ENCODE data around the gene PTP4A2.
"Not testable (repeated sequence)": the region's sequence is repeated elsewhere in the genome, so short reads cannot be mapped to it uniquely, and the experiment has no call there.

The PTP4A2 gene

GRCh38 chr1:31943546-31944184, 5.5 kb upstream of the PTP4A2 start:
- Histone ChIP-seq H3K36me3 (ENCODE audit: insufficient read depth, low read length) (no peaks in the 10 kb centered on the region), H3K4me3 (peak overlapping the region; percentile 76), H3K9me3 (ENCODE audit: low read depth, low read length) (no peaks in the 10 kb centered on the region), H3K27ac (peak overlapping the region; percentile 94), H3K9ac (ENCODE audit: insufficient read length) (peak overlapping the region; percentile 40)
- TF ChIP-seq EZH2 (IDR thresholded peaks at IDR 0.05) (no peak), POLR2AphosphoS5 (IDR thresholded peaks at IDR 0.05; ENCODE audit: borderline replicate concordance, low read depth, low read length) (no peak; the same call in 1 of the 2 replicates), FOXP2 (optimal IDR thresholded peaks at IDR 0.05; ENCODE audit: control extremely low read depth, extremely low read length, insufficient read depth) (peak; percentile 40)
- DNase-seq (ENCODE audit: low read depth, low spot score), result peak; percentile 75

- peak overlapping the region; percentile 78; the same call in 1 of the 2 replicates for H3K27ac ChIP-seq
- not testable (repeated sequence) for H3K9me3 ChIP-seq (ENCODE audit: low read depth, low read length); H3K36me3 ChIP-seq (ENCODE audit: insufficient read depth, low read length); DNase-seq (ENCODE audit: low read depth, low spot score); H3K4me3 ChIP-seq; H3K9ac ChIP-seq (ENCODE audit: insufficient read length)
Measured at GRCh38 chr1:31942061-31942460, 3.9 kb upstream of the PTP4A2 start.

GRCh38 chr1:31939484-31940329, 1.5 kb upstream of the PTP4A2 start:
- Histone ChIP-seq H3K9me3 (ENCODE audit: low read depth, low read length) (no peaks in the 10 kb centered on the region), H3K36me3 (ENCODE audit: insufficient read depth, low read length) (no peaks in the 10 kb centered on the region), H3K4me3 (no peak overlapping the region), H3K9ac (ENCODE audit: insufficient read length) (no peak overlapping the region), H3K27ac (peak overlapping the region; percentile 63; the same call in 1 of the 2 replicates)
- no peak for DNase-seq (ENCODE audit: low read depth, low spot score)
- no peak for TF ChIP-seq POLR2AphosphoS5 (IDR thresholded peaks at IDR 0.05; ENCODE audit: borderline replicate concordance, low read depth, low read length)
- TF ChIP-seq EZH2 (IDR thresholded peaks at IDR 0.05), result no peak
- no peak for TF ChIP-seq FOXP2 (optimal IDR thresholded peaks at IDR 0.05; ENCODE audit: control extremely low read depth, extremely low read length, insufficient read depth)

GRCh38 chr1:31937300-31938183, 626 bp downstream of the PTP4A2 start:
- no peaks in the 10 kb centered on the region for H3K36me3 ChIP-seq (ENCODE audit: insufficient read depth, low read length)
- H3K4me3 ChIP-seq, result peak overlapping the region; percentile 94
- peak overlapping the region; percentile 75 for H3K9ac ChIP-seq (ENCODE audit: insufficient read length)
- TF ChIP-seq EZH2 (IDR thresholded peaks at IDR 0.05), result no peak
- TF ChIP-seq POLR2AphosphoS5 (IDR thresholded peaks at IDR 0.05; ENCODE audit: borderline replicate concordance, low read depth, low read length), result no peak
- TF ChIP-seq FOXP2 (optimal IDR thresholded peaks at IDR 0.05; ENCODE audit: control extremely low read depth, extremely low read length, insufficient read depth), result no peak
- H3K9me3 ChIP-seq (ENCODE audit: low read depth, low read length), result no peaks in the 10 kb centered on the region
- DNase-seq (ENCODE audit: low read depth, low spot score), result no peak
- H3K27ac ChIP-seq, result peak overlapping the region; percentile 37; the same call in 1 of the 2 replicates

GRCh38 chr1:31936981-31937299, 1.2 kb downstream of the PTP4A2 start:
- Histone ChIP-seq H3K36me3 (ENCODE audit: insufficient read depth, low read length) (no peaks in the 10 kb centered on the region), H3K9ac (ENCODE audit: insufficient read length) (peak overlapping the region; percentile 75), H3K4me3 (peak overlapping the region; percentile 94), H3K9me3 (ENCODE audit: low read depth, low read length) (no peaks in the 10 kb centered on the region), H3K27ac (no peak overlapping the region)
- no peak for TF ChIP-seq POLR2AphosphoS5 (IDR thresholded peaks at IDR 0.05; ENCODE audit: borderline replicate concordance, low read depth, low read length)
- TF ChIP-seq EZH2 (IDR thresholded peaks at IDR 0.05), result no peak
- TF ChIP-seq FOXP2 (optimal IDR thresholded peaks at IDR 0.05; ENCODE audit: control extremely low read depth, extremely low read length, insufficient read depth), result no peak
- no peak for DNase-seq (ENCODE audit: low read depth, low spot score)

GRCh38 chr1:31936278-31936980, 1.7 kb downstream of the PTP4A2 start:
- DNase-seq (ENCODE audit: low read depth, low spot score), result no peak
- Histone ChIP-seq H3K36me3 (ENCODE audit: insufficient read depth, low read length) (no peaks in the 10 kb centered on the region), H3K27ac (peak overlapping the region; percentile 84), H3K9me3 (ENCODE audit: low read depth, low read length) (no peaks in the 10 kb centered on the region), H3K9ac (ENCODE audit: insufficient read length) (peak overlapping the region; percentile 75), H3K4me3 (peak overlapping the region; percentile 94)
- TF ChIP-seq POLR2AphosphoS5 (IDR thresholded peaks at IDR 0.05; ENCODE audit: borderline replicate concordance, low read depth, low read length), result no peak
- TF ChIP-seq FOXP2 (optimal IDR thresholded peaks at IDR 0.05; ENCODE audit: control extremely low read depth, extremely low read length, insufficient read depth), result no peak
- TF ChIP-seq EZH2 (IDR thresholded peaks at IDR 0.05), result no peak

GRCh38 chr1:31934706-31935629, 3.2 kb downstream of the PTP4A2 start:
- Histone ChIP-seq H3K4me3 (peak overlapping the region; percentile 94), H3K27ac (peak overlapping the region; percentile 84), H3K9ac (ENCODE audit: insufficient read length) (peak overlapping the region; percentile 14), H3K9me3 (ENCODE audit: low read depth, low read length) (no peaks in the 10 kb centered on the region), H3K36me3 (ENCODE audit: insufficient read depth, low read length) (no peaks in the 10 kb centered on the region; the same call in 1 of the 2 replicates)
- DNase-seq (ENCODE audit: low read depth, low spot score), result peak; percentile 74
- TF ChIP-seq POLR2AphosphoS5 (IDR thresholded peaks at IDR 0.05; ENCODE audit: borderline replicate concordance, low read depth, low read length) (peak; percentile 53), FOXP2 (optimal IDR thresholded peaks at IDR 0.05; ENCODE audit: control extremely low read depth, extremely low read length, insufficient read depth) (no peak), EZH2 (IDR thresholded peaks at IDR 0.05) (no peak)
